Cardiac fibroblast (primary cell): ENCODE results near the gene KIAA1217.

Source experiments
- DNase-seq, 2 donors: peaks; one replicate each; pipeline versions ENCODE4 v3.0.0 to v3.0.0-alpha.2; 2010; ENCODE audit warnings: low read depth in 2 of 2
- H3K4me3 ChIP-seq, 2 donors: replicated peaks in 1 of 2; 1 replicate in 1 of 2; 2 replicates in 1 of 2; pipeline ENCODE4 v1.5.1; 2011; ENCODE audit warnings: low read depth in 2 of 2, low read length in 2 of 2, mild to moderate bottlenecking in 2 of 2, moderate library complexity in 1 of 2
- TF ChIP-seq, protein P1 (sequence below): IDR thresholded peaks from one replicate; pipeline ENCODE4 v1.5.1; 2011; ENCODE audit warnings: low read depth, mild to moderate bottlenecking, low read length, inconsistent platforms

KIAA1217 gene

DNA sequence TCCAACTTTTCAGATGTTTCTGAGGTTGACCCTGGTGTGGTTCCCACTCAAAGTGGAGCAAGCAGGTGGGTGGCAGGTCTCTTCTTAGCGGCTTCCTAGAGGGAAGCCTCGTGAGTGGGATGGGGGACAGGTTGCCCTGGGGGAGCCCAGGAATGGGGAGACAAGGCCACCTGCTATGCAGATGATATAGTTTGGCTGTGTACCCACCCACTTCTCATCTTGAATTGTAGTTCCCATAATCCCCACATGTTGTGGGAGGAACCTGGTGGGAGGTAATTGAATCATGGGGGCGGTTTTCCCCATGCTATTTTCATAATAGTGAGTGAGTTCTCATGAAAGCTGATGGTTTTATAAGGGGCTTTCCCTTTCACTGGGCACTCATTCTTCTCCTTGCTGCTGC lies 68.3 kb downstream of the KIAA1217 start:
- H3K4me3 ChIP-seq = no peak overlapping the region
- DNase-seq = no peak
- TF ChIP-seq, protein P1, sequence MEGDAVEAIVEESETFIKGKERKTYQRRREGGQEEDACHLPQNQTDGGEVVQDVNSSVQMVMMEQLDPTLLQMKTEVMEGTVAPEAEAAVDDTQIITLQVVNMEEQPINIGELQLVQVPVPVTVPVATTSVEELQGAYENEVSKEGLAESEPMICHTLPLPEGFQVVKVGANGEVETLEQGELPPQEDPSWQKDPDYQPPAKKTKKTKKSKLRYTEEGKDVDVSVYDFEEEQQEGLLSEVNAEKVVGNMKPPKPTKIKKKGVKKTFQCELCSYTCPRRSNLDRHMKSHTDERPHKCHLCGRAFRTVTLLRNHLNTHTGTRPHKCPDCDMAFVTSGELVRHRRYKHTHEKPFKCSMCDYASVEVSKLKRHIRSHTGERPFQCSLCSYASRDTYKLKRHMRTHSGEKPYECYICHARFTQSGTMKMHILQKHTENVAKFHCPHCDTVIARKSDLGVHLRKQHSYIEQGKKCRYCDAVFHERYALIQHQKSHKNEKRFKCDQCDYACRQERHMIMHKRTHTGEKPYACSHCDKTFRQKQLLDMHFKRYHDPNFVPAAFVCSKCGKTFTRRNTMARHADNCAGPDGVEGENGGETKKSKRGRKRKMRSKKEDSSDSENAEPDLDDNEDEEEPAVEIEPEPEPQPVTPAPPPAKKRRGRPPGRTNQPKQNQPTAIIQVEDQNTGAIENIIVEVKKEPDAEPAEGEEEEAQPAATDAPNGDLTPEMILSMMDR = no peak

DNA sequence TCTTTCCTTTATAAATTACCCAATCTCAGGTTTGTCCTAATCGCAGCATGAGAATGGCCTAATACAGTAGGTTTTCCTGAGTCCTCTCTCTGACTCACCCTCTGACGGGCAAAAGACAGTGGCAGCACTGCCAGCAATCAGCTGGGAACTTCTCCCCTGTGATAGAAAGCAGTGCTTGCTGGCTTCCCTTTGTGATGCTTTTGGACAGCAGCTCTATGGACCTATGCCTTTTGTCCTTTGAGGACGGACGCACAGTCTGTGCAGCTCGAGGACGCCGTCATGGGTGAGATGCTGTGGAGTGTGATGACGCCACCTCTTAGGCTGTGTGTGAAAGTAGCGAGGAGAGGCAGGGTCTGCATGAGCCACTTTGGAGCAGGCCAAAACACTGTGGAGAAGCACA lies 68.8 kb downstream of the KIAA1217 start:
- DNase-seq = peak; percentile 45 to 71
- no peak overlapping the region for H3K4me3 ChIP-seq

DNA sequence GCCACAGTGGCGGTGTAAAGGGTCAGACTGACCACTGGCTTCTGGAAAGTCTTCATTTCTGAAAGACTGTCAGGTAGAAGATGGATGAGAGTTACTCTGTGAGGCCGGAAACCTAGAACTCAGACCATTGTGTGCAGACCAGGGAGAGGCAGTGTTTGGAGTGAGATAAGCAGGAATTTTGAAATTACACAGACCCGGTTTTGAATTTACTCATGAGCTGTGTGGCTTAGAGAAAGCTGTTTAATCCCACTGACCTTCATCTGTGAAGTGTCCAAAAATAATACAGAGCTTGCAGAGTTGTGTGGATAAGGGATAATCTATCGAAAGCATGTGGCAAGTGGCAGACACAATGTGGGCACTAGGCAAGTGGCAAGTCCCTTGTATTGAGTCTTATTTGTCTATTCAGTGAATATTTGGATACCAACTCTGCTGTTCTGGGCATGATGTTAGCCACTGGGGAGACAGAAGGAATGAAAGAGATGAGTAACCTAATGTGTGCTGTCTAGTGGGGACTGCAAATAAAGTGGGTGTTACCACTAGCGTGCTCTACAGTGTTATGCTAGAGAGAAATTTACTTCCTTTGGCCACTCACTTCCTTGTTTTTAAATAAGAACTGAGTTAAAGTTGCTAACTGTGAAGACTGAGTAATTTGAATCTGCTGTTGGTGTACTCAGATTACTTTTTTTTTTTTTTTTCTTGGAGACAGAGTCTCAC lies 69.4 kb downstream of the KIAA1217 start:
- peak; percentile 17 to 36 for DNase-seq
- H3K4me3 ChIP-seq = no peak overlapping the region
- TF ChIP-seq, protein P1 = no peak

More for the DNA sequence above, 68.8 kb downstream of the KIAA1217 start:
- TF ChIP-seq, protein P1 = no peak

DNA sequence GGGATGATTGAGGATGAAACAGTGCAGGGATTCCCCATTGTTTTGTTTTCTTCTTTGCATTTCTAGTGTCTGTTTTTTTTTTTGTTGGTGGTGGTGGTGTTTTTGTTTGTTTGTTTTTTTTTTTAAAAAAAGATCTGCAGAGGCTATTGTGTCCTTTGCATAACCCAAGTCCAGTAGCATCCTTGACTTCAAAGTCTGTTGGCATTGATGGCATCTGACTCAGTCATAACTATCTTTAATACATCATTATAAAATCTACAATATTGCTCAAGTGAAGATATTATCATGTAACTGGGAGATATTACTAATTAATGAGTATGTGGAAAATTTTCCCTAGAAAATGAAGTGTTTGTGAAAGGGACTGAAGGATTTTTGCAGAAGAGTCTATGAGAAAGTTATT lies 70.2 kb downstream of the KIAA1217 start:
- DNase-seq = no peak
- TF ChIP-seq, protein P1 = no peak
- no peak overlapping the region for H3K4me3 ChIP-seq

DNA sequence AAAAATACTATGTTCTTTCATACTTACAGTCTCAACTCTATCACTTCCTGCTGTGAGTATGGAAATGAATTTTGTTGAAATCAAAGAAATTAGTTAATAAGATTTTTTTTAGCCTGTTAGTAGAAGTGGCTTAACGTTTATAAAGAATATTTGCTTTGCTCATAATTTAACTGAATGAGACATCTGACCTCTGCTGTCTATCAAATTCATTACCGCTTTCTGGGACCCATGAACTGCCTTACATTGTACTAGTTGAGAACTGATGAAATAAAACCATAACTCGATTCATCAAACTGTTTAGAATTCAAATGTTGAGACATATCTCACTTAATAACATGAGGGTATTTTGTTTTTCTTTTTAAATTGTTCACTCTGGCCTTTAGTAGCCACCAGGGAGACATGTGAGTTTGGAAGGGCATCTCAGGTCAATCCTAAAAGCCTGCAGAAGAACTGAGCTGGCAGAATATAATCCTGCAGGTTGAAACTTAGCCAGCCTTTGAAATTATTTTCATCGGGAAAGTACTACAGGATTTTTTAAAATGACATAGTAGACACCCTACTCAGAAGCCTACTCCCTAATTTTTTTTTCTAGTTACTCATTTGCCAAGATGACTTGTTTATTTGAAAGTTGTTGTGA lies 78.7 kb downstream of the KIAA1217 start:
- no peak for DNase-seq
- H3K4me3 ChIP-seq = no peak overlapping the region
- TF ChIP-seq, protein P1 = no peak

DNA sequence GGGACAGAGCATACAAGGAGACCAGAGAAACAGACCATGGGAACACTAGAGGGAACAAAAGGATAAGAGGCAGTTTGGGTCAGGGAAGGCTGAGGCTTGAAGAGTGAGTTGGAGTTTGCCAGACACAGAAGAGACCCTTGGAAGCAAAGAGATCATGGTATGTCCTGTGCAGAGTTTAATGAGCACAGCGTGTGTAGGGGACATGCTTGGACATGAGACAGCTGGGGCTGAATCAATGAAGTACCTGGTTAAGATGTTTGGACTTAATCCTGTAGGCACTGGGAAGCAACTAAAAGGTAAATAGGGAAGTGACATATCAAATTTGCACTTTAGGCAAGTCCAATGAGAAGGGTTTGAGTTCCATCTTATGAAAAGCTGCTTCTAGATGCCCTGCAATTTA lies 79.6 kb downstream of the KIAA1217 start:
- no peak overlapping the region for H3K4me3 ChIP-seq
- TF ChIP-seq, protein P1 = no peak
- DNase-seq = no peak
